ENCODE data around the gene TLE4. TPM values are rescaled to one million over a fixed set of nuclear protein-coding genes. Genes with fewer than 3 reads are reported as not detected.

The TLE4 gene
- total and polyA plus RNA-seq, 2 of the 4 experiments (the other 2 are of a cell fraction) = 68.0 to 78.1 TPM

- Histone ChIP-seq H3K27me3 (ENCODE audit: control insufficient read depth, insufficient read depth, low read length) (no peaks in the 10 kb centered on the region), H2BK20ac (ENCODE audit: low read depth, low read length) (no peak overlapping the region), H2AK5ac (ENCODE audit: low read depth, low read length) (no peak overlapping the region), H2BK15ac (ENCODE audit: low read depth, low read length) (no peak overlapping the region), H3K23ac (ENCODE audit: low read depth, low read length) (no peak overlapping the region), H3K36me3 (ENCODE audit: control insufficient read depth, insufficient read depth, low read length) (peaks cover 59% of the 10 kb centered on the region), H3K9me1 (ENCODE audit: insufficient read depth, low read length) (peaks cover 10% of the 10 kb centered on the region; the same call in 1 of the 2 replicates), H4K5ac (ENCODE audit: low read depth, low read length) (no peak overlapping the region), H3K9ac (ENCODE audit: low read depth, low read length) (no peak overlapping the region), H2AFZ (replicated peaks; ENCODE audit: low read length, poor library complexity) (no peak overlapping the region), H3K18ac (ENCODE audit: low read depth, low read length) (no peak overlapping the region), H3K4me2 (ENCODE audit: low read depth, low read length) (no peak overlapping the region), H2BK120ac (ENCODE audit: low read depth, low read length) (no peak overlapping the region), H3K56ac (ENCODE audit: extremely low read depth, insufficient read depth, low read length) (no peak overlapping the region), H3K4me3 (ENCODE audit: insufficient read depth, low read depth, low read length) (no peak overlapping the region), H3K4me1 (ENCODE audit: control insufficient read depth, insufficient read depth, low read length) (peaks cover 2% of the 10 kb centered on the region), H2AK9ac (replicated peaks; ENCODE audit: low read depth, low read length, poor library complexity) (no peak overlapping the region), H3K27ac (ENCODE audit: insufficient read depth, low read length) (no peak overlapping the region), H3K4ac (ENCODE audit: low read depth, low read length) (no peak overlapping the region), H3K14ac (replicated peaks; ENCODE audit: low read depth, low read length) (no peak overlapping the region), H4K91ac (ENCODE audit: insufficient read depth, low read depth, low read length) (no peak overlapping the region), H3K9me3 (ENCODE audit: control insufficient read depth, insufficient read depth, low read length) (no peaks in the 10 kb centered on the region), H4K8ac (ENCODE audit: low read depth in 2 of 2, low read length in 2 of 2) (no peak overlapping the region), H4K20me1 (ENCODE audit: insufficient read depth, low read length) (no peaks in the 10 kb centered on the region), H2BK5ac (ENCODE audit: low read depth, low read length, poor library complexity, severe bottlenecking) (no peak overlapping the region), H3K79me1 (ENCODE audit: low read depth in 1 of 2, low read length in 2 of 2) (no peaks in the 10 kb centered on the region; a peak in 1 of 4 replicates)
- CTCF ChIA-PET = no interaction called here
- ATAC-seq (ENCODE audit: low read depth) (no peak), DNase-seq (no peak)
- in situ Hi-C loops (cut with MboI; ENCODE audit: low sequenced_read_pairs) = no loop called here
- WGBS, 2 experiments (ENCODE audit: extremely low coverage in 2 of 2, insufficient read length in 1 of 2) = no CpG with 5 or more reads among the region's 2 CpGs
- intact Hi-C loops (cut with micrococcal nuclease) = no loop called here
- BruUV-seq (replicated peaks) = no TSS peak
- dilution Hi-C loops (cut with HindIII; ENCODE audit: low sequenced_read_pairs, unreplicated experiment) = no loop called here
- TF ChIP-seq SMC3 (IDR thresholded peaks at IDR 0.05; ENCODE audit: low read depth, low read length) (no peak), MXI1 (IDR thresholded peaks at IDR 0.05; ENCODE audit: borderline replicate concordance, low read depth, low read length) (no peak), USF2 (IDR thresholded peaks at IDR 0.05; ENCODE audit: low read depth, low read length) (no peak), CHD1 (IDR thresholded peaks at IDR 0.05; ENCODE audit: low read depth, low read length) (no peak)
- POLR2A ChIA-PET (ENCODE audit: unreplicated experiment) = no interaction called here
Measured at GRCh38 chr9:79719021-79719420, 147.3 kb downstream of the TLE4 start.

Measured in IMR-90 (cell line).